Endodermal cell (in vitro differentiated cells): ENCODE measurements around the gene LRRC34. TPM values are rescaled to one million over a fixed set of nuclear protein-coding genes. Genes with fewer than 3 reads are reported as not detected.

ENCODE experiments used
- DNase-seq: peaks from one replicate; pipeline ENCODE4 v3.0.0-alpha.2; 2017
- H3K27ac ChIP-seq: 2 replicates; pipeline ENCODE4 v1.5.1; 2013; ENCODE audit warnings: mild to moderate bottlenecking, low read depth, low read length, moderate library complexity
- H3K27me3 ChIP-seq: 2 replicates; pipeline ENCODE4 v1.6.1; 2013; ENCODE audit warnings: mild to moderate bottlenecking, low read length, moderate library complexity; ENCODE audit not compliant: insufficient read depth, control insufficient read depth, poor library complexity, severe bottlenecking
- H3K36me3 ChIP-seq: 2 replicates; pipeline ENCODE4 v1.7.0; 2013; ENCODE audit warnings: mild to moderate bottlenecking, low read length, moderate library complexity; ENCODE audit not compliant: control insufficient read depth, insufficient read depth
- H3K4me1 ChIP-seq: one replicate; pipeline ENCODE4 v1.7.0; 2013; ENCODE audit warnings: low read length; ENCODE audit not compliant: control insufficient read depth, insufficient read depth
- H3K4me3 ChIP-seq: 2 replicates; pipeline ENCODE4 v1.5.1; 2013; ENCODE audit warnings: mild to moderate bottlenecking, low read length, moderate library complexity
- H3K9ac ChIP-seq: 2 replicates; pipeline ENCODE4 v1.6.1; 2013; ENCODE audit warnings: mild to moderate bottlenecking, low read length, moderate library complexity; ENCODE audit not compliant: poor library complexity, severe bottlenecking; ENCODE audit errors: extremely low read depth
- H3K9me3 ChIP-seq: 2 replicates; pipeline ENCODE4 v1.6.1; 2013; ENCODE audit warnings: mild to moderate bottlenecking, low read length, moderate library complexity; ENCODE audit not compliant: control insufficient read depth
- H3K27ac Mint-ChIP-seq: 2 replicates; pipeline ENCODE4 v1.8.0; 2020; ENCODE audit warnings: mixed read lengths
- H3K27me3 Mint-ChIP-seq: 2 replicates; pipeline ENCODE4 v1.8.0; 2021; ENCODE audit warnings: mild to moderate bottlenecking, mixed read lengths; ENCODE audit not compliant: insufficient read depth
- H3K36me3 Mint-ChIP-seq: 2 replicates; pipeline ENCODE4 v1.8.0; 2020; ENCODE audit warnings: low read depth, mixed read lengths
- H3K4me1 Mint-ChIP-seq: 2 replicates; pipeline ENCODE4 v1.8.0; 2020; ENCODE audit warnings: mixed read lengths
- H3K4me3 Mint-ChIP-seq: 2 replicates; pipeline ENCODE4 v1.8.0; 2020; ENCODE audit warnings: mild to moderate bottlenecking, moderate library complexity, mixed read lengths
- H3K9me3 Mint-ChIP-seq: 2 replicates; pipeline ENCODE4 v1.8.0; 2020; ENCODE audit warnings: mild to moderate bottlenecking, mixed read lengths
- CTCF ChIP-seq: fragments of 200-600 bp; sonication (generic); conservative IDR thresholded peaks from 2 replicates; pipeline ENCODE4 v1.5.0; 2021; ENCODE audit warnings: antibody characterized with exemption, mild to moderate bottlenecking
- WGBS, 2 experiments: methylation state at CpG; one replicate each; pipeline versions ENCODE4 v1.1.5 to v1.1.7; 2013; ENCODE audit warnings: missing lambda C conversion rate in 2 of 2, mixed read lengths in 1 of 2; ENCODE audit not compliant: insufficient coverage in 1 of 2, insufficient read length in 1 of 2; 5-methylcytosine and 5-hydroxymethylcytosine counted together
- total RNA-seq, 2 donors: library from RNA; stranded (reverse); fragmentation: NEBNext Ultra II Directional in 1 of 2; extraction: Animal tissue kit (Norgen Biotek cat#: 25700) in 1 of 2; gene quantifications; 2 replicates in 1 of 2; 3 replicates in 1 of 2; pipeline ENCODE4 v1.2.1, GENCODE V29; 2021

LRRC34 gene
- total RNA-seq, 2 donors from 2014 or later = 5.6 to 11.3 TPM

- DNase-seq = no peak
- Mint-ChIP-seq H3K36me3 (no peaks in the 10 kb centered on the region), H3K27ac (no peak overlapping the region), H3K4me1 (peaks cover 7% of the 10 kb centered on the region), H3K9me3 (no peaks in the 10 kb centered on the region), H3K27me3 (no peaks in the 10 kb centered on the region), H3K4me3 (no peak overlapping the region)
- WGBS, 2 experiments = 84 to 100% methylated on average over 1 to 2 of the region's 2 CpGs
- Histone ChIP-seq H3K27ac (no peak overlapping the region), H3K36me3 (no peaks in the 10 kb centered on the region), H3K4me3 (no peak overlapping the region), H3K9ac (no peak overlapping the region), H3K4me1 (no peaks in the 10 kb centered on the region), H3K9me3 (no peaks in the 10 kb centered on the region), H3K27me3 (no peaks in the 10 kb centered on the region)
- TF ChIP-seq CTCF = no peak
Observed at GRCh38 chr3:169857811-169858210, 45.1 kb upstream of the LRRC34 start.

- no peaks in the 10 kb centered on the region for H3K36me3 Mint-ChIP-seq
- no peaks in the 10 kb centered on the region for H3K27me3 Mint-ChIP-seq
- Histone ChIP-seq H3K27me3 (no peaks in the 10 kb centered on the region), H3K36me3 (no peaks in the 10 kb centered on the region), H3K27ac (no peak overlapping the region), H3K4me1 (no peaks in the 10 kb centered on the region), H3K4me3 (no peak overlapping the region), H3K9ac (no peak overlapping the region), H3K9me3 (no peaks in the 10 kb centered on the region)
- no peaks in the 10 kb centered on the region for H3K4me1 Mint-ChIP-seq
- no peak overlapping the region for H3K4me3 Mint-ChIP-seq
- H3K9me3 Mint-ChIP-seq = no peaks in the 10 kb centered on the region
- no peak for TF ChIP-seq CTCF
- DNase-seq = no peak
- H3K27ac Mint-ChIP-seq = no peak overlapping the region
- WGBS, 2 experiments = 85 to 87% methylated on average over 3 of the region's 3 CpGs
Observed at GRCh38 chr3:169855514-169855913, 42.8 kb upstream of the LRRC34 start.

- no peak for DNase-seq
- no peaks in the 10 kb centered on the region for H3K4me1 ChIP-seq
- no peaks in the 10 kb centered on the region for H3K27me3 Mint-ChIP-seq
- H3K4me3 ChIP-seq = no peak overlapping the region
- no peak for TF ChIP-seq CTCF
- H3K9me3 Mint-ChIP-seq = no peaks in the 10 kb centered on the region
- H3K4me3 Mint-ChIP-seq = no peak overlapping the region
- H3K36me3 ChIP-seq = no peaks in the 10 kb centered on the region
- H3K27me3 ChIP-seq = no peaks in the 10 kb centered on the region
- H3K27ac ChIP-seq = no peak overlapping the region
- no peaks in the 10 kb centered on the region for H3K9me3 ChIP-seq
- peaks cover 2% of the 10 kb centered on the region for H3K4me1 Mint-ChIP-seq
- no peak overlapping the region for H3K27ac Mint-ChIP-seq
- no peaks in the 10 kb centered on the region for H3K36me3 Mint-ChIP-seq
- H3K9ac ChIP-seq = no peak overlapping the region
Observed at GRCh38 chr3:169850618-169851017, 37.9 kb upstream of the LRRC34 start.
